Right kidney (tissue), 1 donor: ENCODE measurements around the gene NECAB3.
"Not testable (repeated sequence)": the region's sequence is repeated elsewhere in the genome, so short reads cannot be mapped to it uniquely, and the experiment has no call there.

Experiments used
- DNase-seq: peaks from one replicate; pipeline ENCODE4 v3.0.0-alpha.2; 2016

NECAB3 gene

DNA sequence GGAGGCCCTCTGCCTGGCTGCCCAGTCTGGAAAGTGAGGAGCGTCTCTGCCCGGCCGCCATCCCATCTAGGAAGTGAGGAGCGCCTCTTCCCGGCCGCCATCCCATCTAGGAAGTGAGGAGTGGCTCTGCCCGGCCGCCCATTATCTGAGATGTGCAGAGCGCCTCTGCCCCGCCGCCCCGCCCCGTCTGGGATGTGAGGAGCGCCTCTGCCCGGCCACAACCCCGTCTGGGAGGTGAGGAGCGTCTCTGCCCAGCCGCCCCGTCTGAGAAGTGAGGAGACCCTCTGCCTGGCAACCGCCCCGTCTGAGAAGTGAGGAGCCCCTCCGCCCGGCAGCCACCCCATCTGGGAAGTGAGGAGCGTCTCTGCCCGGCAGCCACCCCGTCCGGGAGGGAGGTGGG lies 24.7 kb upstream of the NECAB3 start:
- DNase-seq: not testable (repeated sequence)

DNA sequence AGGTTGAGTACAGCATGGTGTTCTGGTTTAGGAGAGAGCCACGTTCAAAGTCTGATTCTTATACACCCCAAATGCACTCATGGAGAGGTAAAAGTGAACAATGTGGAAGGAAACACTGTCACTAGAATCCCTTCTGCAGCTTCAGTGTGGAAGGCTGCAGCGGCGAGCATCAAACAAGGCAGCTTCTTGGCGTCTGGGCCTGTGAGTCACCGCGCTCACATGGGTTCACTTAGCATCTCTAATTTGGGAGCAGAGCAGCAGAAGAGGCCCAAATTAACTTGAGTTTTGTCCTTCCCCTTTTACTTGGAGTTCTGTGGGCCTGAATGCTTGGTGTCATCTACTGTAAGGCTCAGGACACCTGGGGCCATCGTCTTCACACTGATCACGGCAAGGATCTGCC lies 22.9 kb upstream of the NECAB3 start:
- DNase-seq: no peak

DNA sequence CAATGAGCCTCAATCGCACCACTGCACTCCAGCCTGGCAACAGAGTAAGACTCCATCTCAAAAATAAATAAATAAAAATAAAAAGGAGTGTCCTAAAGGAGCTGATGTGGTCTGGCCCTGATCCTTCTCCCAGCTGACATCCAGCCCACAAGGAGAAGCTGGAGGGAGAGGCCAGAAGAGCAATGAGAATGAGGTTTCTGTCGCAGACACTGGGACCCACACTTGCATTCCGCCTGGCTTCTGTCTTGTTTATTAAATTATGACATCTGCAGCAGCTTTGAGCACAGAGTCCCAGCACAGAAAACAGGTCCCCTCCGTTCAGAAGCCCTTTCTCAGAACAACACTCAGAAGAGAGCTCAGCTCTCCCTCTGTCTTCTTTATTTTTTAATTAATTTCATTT lies 22.2 kb upstream of the NECAB3 start:
- no peak for DNase-seq

DNA sequence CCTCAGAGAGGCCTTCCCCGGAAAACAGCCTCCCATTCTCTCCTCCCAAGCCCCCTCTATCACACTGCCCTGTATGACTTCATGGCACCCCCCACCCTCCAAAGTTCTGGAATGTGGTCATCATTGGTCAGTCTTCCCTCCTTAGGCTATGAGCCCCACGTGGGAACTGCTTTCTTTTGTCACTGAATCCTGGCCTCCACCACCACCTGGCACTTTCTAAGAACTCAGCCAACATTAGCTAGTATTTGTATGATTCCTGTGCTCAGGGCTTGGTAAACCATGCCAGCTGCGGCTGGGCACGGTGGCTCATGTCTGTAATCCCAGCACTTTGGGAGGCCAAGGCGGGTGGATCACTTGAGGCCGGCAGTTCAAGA lies 20.4 kb upstream of the NECAB3 start:
- DNase-seq: no peak

GRCh38 chr20:33693741-33694638 lies 19.8 kb upstream of the NECAB3 start:
- no peak for DNase-seq

- no peak for DNase-seq
These were observed 19.1 kb upstream of the NECAB3 start for GRCh38 chr20:33693289-33693688.

- DNase-seq: no peak
These were observed 15.7 kb upstream of the NECAB3 start for GRCh38 chr20:33689973-33690372.

GRCh38 chr20:33689493-33689892 lies 15.3 kb upstream of the NECAB3 start:
- no peak for DNase-seq

DNA sequence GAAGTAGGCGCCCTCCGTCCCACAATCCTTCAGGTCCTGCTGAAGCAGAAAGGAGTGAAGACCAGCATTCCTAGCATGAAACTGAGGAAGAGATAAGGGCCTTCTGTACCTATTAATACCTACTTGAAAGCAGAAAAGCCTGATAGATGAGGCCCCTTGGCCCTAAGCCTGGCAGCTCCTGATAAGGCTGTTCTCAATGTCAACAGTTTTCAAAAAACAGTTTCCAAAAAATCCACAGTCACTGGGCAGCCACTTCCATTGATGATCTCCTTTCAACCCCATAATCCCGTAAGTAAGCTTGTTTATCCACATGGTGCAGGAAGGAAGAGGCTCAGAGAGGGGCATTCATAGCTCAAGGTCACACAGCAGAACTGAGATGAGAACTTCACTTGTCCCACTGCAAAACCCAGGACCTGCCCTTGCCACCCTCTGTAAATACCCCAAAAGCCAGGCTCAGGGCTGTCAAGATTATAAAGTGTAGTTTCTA lies 14.8 kb upstream of the NECAB3 start:
- DNase-seq: no peak

GRCh38 chr20:33687993-33688937 lies 14.0 kb upstream of the NECAB3 start:
- no peak for DNase-seq

GRCh38 chr20:33687370-33687915 lies 13.2 kb upstream of the NECAB3 start:
- DNase-seq: no peak

DNA sequence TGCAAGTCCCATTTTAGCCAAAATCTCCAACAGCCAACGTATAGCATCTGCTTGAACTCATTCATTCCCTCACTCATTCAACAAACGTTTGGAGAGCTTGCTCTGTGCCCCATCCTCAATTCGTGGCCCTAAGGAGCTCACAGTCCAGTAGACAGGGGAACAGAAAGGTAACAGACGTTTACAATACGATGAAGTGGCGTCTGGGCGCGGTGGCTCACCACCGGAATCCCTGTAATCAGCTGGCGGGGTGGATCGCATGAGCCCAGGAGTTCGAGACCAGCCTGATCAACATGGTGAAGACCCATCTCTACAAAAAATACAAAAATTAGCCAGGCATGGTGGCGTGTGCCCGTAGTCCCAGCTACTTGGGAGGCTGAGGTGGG lies 12.7 kb upstream of the NECAB3 start:
- DNase-seq: no peak

DNA sequence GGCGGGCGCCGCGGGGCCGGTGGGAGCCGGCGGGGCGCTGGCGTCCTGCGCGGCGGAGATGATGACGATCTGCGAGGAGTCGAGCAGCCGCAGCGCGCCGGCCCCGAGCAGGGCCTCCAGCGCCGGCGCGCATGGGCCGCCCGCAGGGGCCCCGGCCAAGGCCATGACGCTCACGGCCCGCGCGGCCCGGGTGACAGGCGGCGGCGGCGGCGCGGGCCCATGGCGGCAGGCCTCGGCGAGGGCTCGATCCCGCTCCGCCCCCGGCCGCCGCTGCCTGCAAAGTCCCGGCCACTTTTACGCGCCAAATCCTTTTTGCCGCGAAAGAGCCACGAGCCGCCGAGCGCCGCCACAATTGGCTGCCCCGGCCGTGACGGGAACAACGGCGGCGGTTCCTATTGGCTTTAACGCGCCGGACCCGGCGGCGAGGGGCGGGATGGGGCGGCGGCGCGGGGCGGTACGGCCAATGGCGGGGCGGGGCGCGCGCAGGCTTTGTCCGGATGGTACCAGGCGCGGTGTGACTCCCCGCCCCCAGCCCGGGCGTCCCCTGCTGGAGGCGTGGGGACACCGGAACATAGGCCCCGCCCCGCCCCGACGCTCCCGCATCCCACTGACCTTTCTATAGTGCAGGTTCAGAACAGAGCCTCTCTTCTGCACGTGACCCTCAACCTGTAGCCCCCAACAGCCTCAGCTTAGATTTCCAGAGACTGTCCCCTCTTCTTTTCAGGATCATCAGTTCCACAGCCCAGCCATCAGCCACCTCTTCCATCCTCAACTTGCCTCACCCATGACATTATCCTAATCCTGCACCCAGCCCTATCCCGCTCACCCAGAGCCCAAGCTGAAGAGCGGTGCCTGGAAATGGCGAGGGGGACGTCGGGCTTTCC lies 12.1 kb upstream of the NECAB3 start, which contains the start of gene E2F1:
Gene E2F1 (minus strand): TSS at position 286 of the 884 bp plus-strand sequence. CDS start 121 bp downstream, at position 165.
- DNase-seq: peak; percentile 61

DNA sequence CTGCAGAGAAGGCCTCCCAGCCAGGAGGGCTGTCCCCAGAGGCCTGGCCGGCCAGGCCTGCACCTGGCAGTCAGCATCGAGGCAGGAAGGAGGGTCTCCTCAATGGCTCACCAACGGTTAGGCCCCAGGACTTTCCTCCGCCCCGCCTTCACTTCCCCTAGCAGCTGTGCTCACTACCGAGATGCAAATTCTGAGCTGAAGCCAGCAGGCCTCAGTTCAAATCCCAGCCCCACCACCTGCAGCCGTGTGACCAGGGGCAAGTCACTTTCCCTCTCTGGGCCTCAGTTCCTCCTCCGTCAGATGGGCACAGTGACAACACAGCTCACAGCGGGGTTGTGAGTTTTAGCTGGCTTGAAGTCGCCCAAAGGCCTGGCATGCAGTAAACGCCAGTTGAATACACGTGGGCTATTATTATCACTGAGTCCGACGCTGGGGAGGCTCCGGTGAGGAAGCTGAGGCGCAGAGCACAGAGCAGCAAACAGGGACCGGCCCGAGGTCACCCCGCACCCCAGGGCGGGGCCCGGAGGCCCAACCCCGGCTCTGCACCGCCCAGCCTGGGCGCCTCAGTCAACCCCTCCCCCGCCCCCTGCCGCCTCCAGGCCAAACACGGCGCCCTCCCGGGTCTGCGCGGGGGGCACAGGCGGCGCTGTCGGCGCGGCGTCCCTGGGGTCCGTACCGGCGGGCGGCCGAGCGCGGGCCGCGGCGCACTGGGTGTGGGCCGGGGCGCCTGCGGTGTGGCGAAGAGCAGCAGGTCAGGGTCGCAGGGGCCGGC lies 11.3 kb upstream of the NECAB3 start:
- DNase-seq: no peak

- DNase-seq: no peak
These were observed 10.5 kb upstream of the NECAB3 start for GRCh38 chr20:33684533-33685327.

GRCh38 chr20:33681728-33682353 lies 7.6 kb upstream of the NECAB3 start:
- no peak for DNase-seq

GRCh38 chr20:33681288-33681687 lies 7.1 kb upstream of the NECAB3 start:
- DNase-seq: no peak

DNA sequence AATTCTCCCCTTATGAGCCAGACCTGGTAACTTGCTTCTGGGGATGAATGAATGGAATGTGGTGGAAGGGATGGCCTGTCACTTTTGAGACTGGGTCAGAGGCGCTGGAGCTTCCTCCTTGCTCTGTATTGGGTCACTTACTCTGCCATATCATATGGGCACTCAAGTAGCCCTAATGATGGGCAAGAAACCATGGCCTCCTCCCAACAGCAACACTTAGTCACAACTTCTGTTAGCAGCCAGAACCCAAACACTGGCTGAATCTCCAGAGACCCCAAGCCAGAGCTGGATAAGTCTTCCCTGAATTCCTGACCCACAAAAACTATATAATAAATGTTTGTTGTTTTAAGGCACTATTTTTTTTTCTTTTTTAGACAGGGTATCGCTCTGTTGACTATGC lies 6.5 kb upstream of the NECAB3 start:
- DNase-seq: no peak

DNA sequence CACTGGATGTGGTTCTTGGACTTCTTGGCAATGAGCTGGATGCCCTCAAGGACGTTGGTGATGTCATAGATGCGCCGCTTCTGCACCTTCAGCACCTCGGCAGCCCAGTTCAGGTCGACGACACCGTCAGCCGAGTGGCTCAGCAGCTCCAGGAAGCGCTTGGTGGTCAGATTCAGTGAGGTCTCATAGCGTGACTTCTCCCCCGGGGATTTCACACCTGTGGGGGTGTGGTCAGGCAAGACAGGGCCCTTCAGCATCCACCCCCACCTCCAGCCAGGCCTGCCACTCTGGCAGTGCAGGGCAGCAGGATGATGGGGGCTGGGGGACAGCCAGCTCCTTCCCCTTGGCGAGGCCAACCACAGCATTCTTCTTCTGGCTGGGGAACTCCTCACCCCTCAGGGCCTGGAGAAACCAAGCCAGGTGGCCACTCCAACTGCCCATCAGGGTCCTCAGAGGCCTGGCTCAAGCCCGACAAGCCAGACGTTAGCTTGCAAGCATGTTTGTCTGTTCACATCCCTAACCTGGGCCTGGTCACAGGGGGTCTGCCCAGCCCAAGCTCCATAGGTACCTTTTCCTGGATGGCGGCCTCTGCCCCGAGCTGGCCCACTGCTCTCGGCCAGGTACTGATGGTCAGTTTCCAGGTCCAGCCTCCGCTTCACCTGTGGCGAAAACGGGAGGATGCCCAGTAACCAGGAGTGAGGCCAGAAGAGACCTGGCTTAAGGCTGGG lies 5.7 kb upstream of the NECAB3 start:
- no peak for DNase-seq
